Neural cell (in vitro differentiated cells): ENCODE data around the gene MED13L. TPM values are rescaled to one million over a fixed set of nuclear protein-coding genes. Genes with fewer than 3 reads are reported as not detected.

Source experiments
- H2AFZ ChIP-seq: fragments of 200-600, 300-800 bp; sonication (generic), shearing (Covaris generic); 2 replicates; pipeline ENCODE4 v1.6.0; 2014; ENCODE audit warnings: low read depth, mild to moderate bottlenecking, antibody characterized with exemption, low read length, moderate library complexity
- H3F3A ChIP-seq: fragments of 200-600 bp; shearing (Covaris generic); 2 replicates; pipeline ENCODE4 v1.6.1; 2016; ENCODE audit warnings: mild to moderate bottlenecking, moderate library complexity, mixed read lengths, antibody characterized with exemption, low read length; ENCODE audit not compliant: insufficient read depth, poor library complexity, severe bottlenecking
- H3K27ac ChIP-seq: fragments of 200-600, 300-800 bp; sonication (generic), shearing (Covaris generic); 2 replicates; pipeline ENCODE4 v1.5.1; 2014; ENCODE audit warnings: mild to moderate bottlenecking, low read length, moderate library complexity
- H3K27me3 ChIP-seq: fragments of 300-800, 200-600 bp; sonication (generic), shearing (Covaris generic); 2 replicates; pipeline ENCODE4 v1.6.0; 2014; ENCODE audit warnings: mild to moderate bottlenecking, low read depth, low read length, moderate library complexity; ENCODE audit not compliant: insufficient read depth
- H3K36me3 ChIP-seq: fragments of 300-800, 200-600 bp; sonication (generic), shearing (Covaris generic); 2 replicates; pipeline ENCODE4 v1.5.1; 2014; ENCODE audit warnings: mild to moderate bottlenecking, antibody characterized with exemption, low read length, moderate library complexity; ENCODE audit not compliant: insufficient read depth
- H3K4me2 ChIP-seq: fragments of 300-800, 200-600 bp; sonication (generic), shearing (Covaris generic); 2 replicates; pipeline ENCODE4 v1.6.0; 2014; ENCODE audit warnings: mild to moderate bottlenecking, low read length
- H3K4me3 ChIP-seq: fragments of 300-800, 200-600 bp; sonication (generic), shearing (Covaris generic); 2 replicates; pipeline ENCODE4 v1.5.1; 2014; ENCODE audit warnings: mild to moderate bottlenecking, low read length, moderate library complexity
- H3K79me2 ChIP-seq: fragments of 200-600 bp; shearing (Covaris generic); replicated peaks from 2 replicates; pipeline ENCODE4 v1.6.0; 2014; ENCODE audit warnings: mild to moderate bottlenecking, low read length, moderate library complexity; ENCODE audit not compliant: insufficient read depth
- H3K9ac ChIP-seq: fragments of 300-800, 200-600 bp; sonication (generic), shearing (Covaris generic); 2 replicates; pipeline ENCODE4 v1.6.1; 2016; ENCODE audit warnings: mild to moderate bottlenecking, low read length, mixed read lengths
- H3K9me2 ChIP-seq: fragments of 200-600 bp; shearing (Covaris generic); 2 replicates; pipeline ENCODE4 v1.6.1; 2016; ENCODE audit warnings: mild to moderate bottlenecking, low read length, mixed read lengths; ENCODE audit not compliant: insufficient read depth
- H3K9me3 ChIP-seq: fragments of 200-600, 300-800 bp; sonication (generic), shearing (Covaris generic); 2 replicates; pipeline ENCODE4 v1.6.1; 2016; ENCODE audit warnings: mild to moderate bottlenecking, mixed run types, low read length, moderate library complexity, mixed read lengths
- H4K20me1 ChIP-seq: fragments of 200-600 bp; shearing (Covaris generic); 2 replicates; pipeline ENCODE4 v1.6.1; 2016; ENCODE audit warnings: mild to moderate bottlenecking, mixed run types; ENCODE audit not compliant: insufficient read depth
- CTCF ChIP-seq: fragments of 450-650 bp; IDR thresholded peaks from 2 replicates; pipeline ENCODE4 v1.5.1; 2014; ENCODE audit warnings: antibody characterized with exemption, mild to moderate bottlenecking, moderate library complexity; ENCODE audit not compliant: poor library complexity, severe bottlenecking
- EP300 ChIP-seq: fragments of 450-650 bp; conservative IDR thresholded peaks from 2 replicates; pipeline ENCODE4 v1.6.1; 2014; ENCODE audit warnings: antibody characterized with exemption, mild to moderate bottlenecking, moderate library complexity; ENCODE audit not compliant: poor library complexity, severe bottlenecking
- EZH2 ChIP-seq: fragments of 200-600, 300-800 bp; shearing (Covaris generic), sonication (generic); IDR thresholded peaks from 2 replicates; pipeline ENCODE4 v1.6.1; 2014; ENCODE audit warnings: antibody characterized with exemption, low read length, borderline replicate concordance, mild to moderate bottlenecking; ENCODE audit not compliant: insufficient read depth, poor library complexity, severe bottlenecking
- MXI1 ChIP-seq: fragments of 450-650 bp; conservative IDR thresholded peaks from 2 replicates; pipeline ENCODE4 v1.6.1; 2014; ENCODE audit warnings: antibody characterized with exemption, mild to moderate bottlenecking; ENCODE audit not compliant: poor library complexity, severe bottlenecking
- POLR2AphosphoS5 ChIP-seq: IDR thresholded peaks from 2 replicates; pipeline ENCODE4 v1.6.1; 2012
- RAD21 ChIP-seq: fragments of 450-650 bp; conservative IDR thresholded peaks from 2 replicates; pipeline ENCODE4 v1.6.1; 2014; ENCODE audit warnings: antibody characterized with exemption, mild to moderate bottlenecking, moderate library complexity
- SMC3 ChIP-seq: fragments of 450-650 bp; conservative IDR thresholded peaks from 2 replicates; pipeline ENCODE4 v1.6.1; 2014; ENCODE audit warnings: antibody characterized with exemption, mild to moderate bottlenecking, moderate library complexity; ENCODE audit not compliant: poor library complexity
- TAF1 ChIP-seq: IDR thresholded peaks from 2 replicates; pipeline ENCODE4 v1.6.1; 2012; ENCODE audit warnings: low read depth
- polyA plus RNA-seq: library from polyadenylated mRNA; depleted of rRNA; stranded (reverse); fragments of >200 nt; gene quantifications from 2 replicates; pipeline ENCODE4 v1.2.3, GENCODE V29; 2014
- TF ChIP-seq, protein P1 (sequence below): IDR thresholded peaks from 2 replicates; pipeline ENCODE4 v1.6.1; 2012; ENCODE audit warnings: borderline replicate concordance

The MED13L gene
- polyA plus RNA-seq, 1 donor from 2014 or later, result 38.9 TPM

DNA sequence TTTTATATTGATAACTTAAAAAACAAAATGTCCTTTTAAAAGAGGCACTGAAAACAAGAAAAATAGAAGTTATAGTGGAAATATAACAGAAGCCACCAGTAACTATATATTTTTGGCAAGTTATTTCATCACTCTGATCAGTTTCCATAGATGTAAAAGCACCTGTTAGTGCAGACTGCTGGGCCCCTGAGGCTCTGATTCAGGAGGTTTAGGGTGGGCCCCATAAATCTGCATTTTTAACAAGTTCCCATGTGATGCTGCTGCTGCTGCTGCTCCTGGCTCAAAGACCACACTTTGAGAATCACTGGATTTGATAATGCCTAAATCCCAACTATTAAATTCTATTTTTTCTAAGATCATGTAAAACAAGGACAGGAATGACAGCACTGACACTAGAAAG, 251.1 kb downstream of the MED13L start:
- Histone ChIP-seq H3F3A (no peaks in the 10 kb centered on the region), H2AFZ (no peak overlapping the region), H3K36me3 (no peaks in the 10 kb centered on the region), H3K27ac (no peak overlapping the region), H3K4me3 (no peak overlapping the region), H3K27me3 (no peaks in the 10 kb centered on the region), H3K9me2 (no peaks in the 10 kb centered on the region), H3K4me2 (no peak overlapping the region), H4K20me1 (no peaks in the 10 kb centered on the region), H3K79me2 (peaks cover 19% of the 10 kb centered on the region), H3K9ac (no peak overlapping the region), H3K9me3 (no peaks in the 10 kb centered on the region)
- TF ChIP-seq MXI1, result no peak
- no peak for TF ChIP-seq POLR2AphosphoS5
- no peak for TF ChIP-seq EZH2
- TF ChIP-seq EP300, result no peak

DNA sequence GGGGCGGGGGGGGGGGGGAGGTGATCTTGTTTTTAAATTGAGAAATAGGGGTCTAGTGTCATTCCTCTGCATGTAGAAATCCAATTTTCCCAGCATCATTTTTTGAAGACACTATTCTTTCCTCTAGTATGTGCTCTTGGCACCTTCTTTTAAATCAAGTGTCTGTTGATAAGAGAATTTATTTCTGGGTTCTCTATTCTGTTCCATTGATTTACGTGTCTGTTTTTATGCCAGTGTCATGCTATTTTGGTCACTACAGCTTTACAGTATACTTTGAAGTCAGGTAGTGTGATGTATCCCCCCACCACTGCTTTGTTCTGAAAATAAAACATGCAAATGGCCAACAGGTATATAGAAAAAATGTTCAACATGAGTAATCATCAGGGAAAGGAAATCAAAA, 252.7 kb downstream of the MED13L start:
- Histone ChIP-seq H3K9me2 (no peaks in the 10 kb centered on the region), H3K79me2 (peaks cover 19% of the 10 kb centered on the region), H3K4me2 (no peak overlapping the region), H3K27me3 (no peaks in the 10 kb centered on the region), H4K20me1 (no peaks in the 10 kb centered on the region), H3K36me3 (no peaks in the 10 kb centered on the region), H3F3A (no peaks in the 10 kb centered on the region), H3K9ac (no peak overlapping the region), H3K27ac (no peak overlapping the region), H2AFZ (no peak overlapping the region), H3K4me3 (no peak overlapping the region), H3K9me3 (no peaks in the 10 kb centered on the region)
- no peak for TF ChIP-seq EZH2

- Histone ChIP-seq H3K79me2 (peaks cover 4% of the 10 kb centered on the region), H3K27me3 (no peaks in the 10 kb centered on the region), H3F3A (no peaks in the 10 kb centered on the region), H2AFZ (no peak overlapping the region), H3K9me3 (no peaks in the 10 kb centered on the region), H3K27ac (no peak overlapping the region), H3K36me3 (peaks cover 5% of the 10 kb centered on the region), H3K4me2 (no peak overlapping the region), H3K9ac (no peak overlapping the region), H4K20me1 (no peaks in the 10 kb centered on the region), H3K4me3 (no peak overlapping the region), H3K9me2 (no peaks in the 10 kb centered on the region)
- TF ChIP-seq TAF1, result no peak
- no peak for TF ChIP-seq SMC3
- TF ChIP-seq RAD21, result no peak
- no peak for TF ChIP-seq EP300
- no peak for TF ChIP-seq POLR2AphosphoS5
- no peak for TF ChIP-seq EZH2
- TF ChIP-seq, protein P1, sequence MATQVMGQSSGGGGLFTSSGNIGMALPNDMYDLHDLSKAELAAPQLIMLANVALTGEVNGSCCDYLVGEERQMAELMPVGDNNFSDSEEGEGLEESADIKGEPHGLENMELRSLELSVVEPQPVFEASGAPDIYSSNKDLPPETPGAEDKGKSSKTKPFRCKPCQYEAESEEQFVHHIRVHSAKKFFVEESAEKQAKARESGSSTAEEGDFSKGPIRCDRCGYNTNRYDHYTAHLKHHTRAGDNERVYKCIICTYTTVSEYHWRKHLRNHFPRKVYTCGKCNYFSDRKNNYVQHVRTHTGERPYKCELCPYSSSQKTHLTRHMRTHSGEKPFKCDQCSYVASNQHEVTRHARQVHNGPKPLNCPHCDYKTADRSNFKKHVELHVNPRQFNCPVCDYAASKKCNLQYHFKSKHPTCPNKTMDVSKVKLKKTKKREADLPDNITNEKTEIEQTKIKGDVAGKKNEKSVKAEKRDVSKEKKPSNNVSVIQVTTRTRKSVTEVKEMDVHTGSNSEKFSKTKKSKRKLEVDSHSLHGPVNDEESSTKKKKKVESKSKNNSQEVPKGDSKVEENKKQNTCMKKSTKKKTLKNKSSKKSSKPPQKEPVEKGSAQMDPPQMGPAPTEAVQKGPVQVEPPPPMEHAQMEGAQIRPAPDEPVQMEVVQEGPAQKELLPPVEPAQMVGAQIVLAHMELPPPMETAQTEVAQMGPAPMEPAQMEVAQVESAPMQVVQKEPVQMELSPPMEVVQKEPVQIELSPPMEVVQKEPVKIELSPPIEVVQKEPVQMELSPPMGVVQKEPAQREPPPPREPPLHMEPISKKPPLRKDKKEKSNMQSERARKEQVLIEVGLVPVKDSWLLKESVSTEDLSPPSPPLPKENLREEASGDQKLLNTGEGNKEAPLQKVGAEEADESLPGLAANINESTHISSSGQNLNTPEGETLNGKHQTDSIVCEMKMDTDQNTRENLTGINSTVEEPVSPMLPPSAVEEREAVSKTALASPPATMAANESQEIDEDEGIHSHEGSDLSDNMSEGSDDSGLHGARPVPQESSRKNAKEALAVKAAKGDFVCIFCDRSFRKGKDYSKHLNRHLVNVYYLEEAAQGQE, result no peak
- TF ChIP-seq MXI1, result no peak
- no peak for TF ChIP-seq CTCF
Observed at GRCh38 chr12:116019415-116019814, 258.1 kb downstream of the MED13L start.
